Measurements from ENCODE around the gene GABPB2. TPM values are rescaled to one million over a fixed set of nuclear protein-coding genes. Genes with fewer than 3 reads are reported as not detected.

The GABPB2 gene
- total and polyA plus RNA-seq, 2 experiments from 2014 or later = 1.7 to 4.6 TPM

GRCh38 chr1:151047925-151048644 lies 22.5 kb upstream of the GABPB2 start:
- no peaks in the 10 kb centered on the region for H3K27me3 ChIP-seq
- peaks cover 3% of the 10 kb centered on the region for H3K36me3 ChIP-seq
- peak; percentile 69 to 79 for DNase-seq (ENCODE audit: low read depth in 1 of 2, low spot score in 1 of 2)
- TF ChIP-seq CTCF (IDR thresholded peaks at IDR 0.05; ENCODE audit: low read depth, low read length) = peak; percentile 58
- H3K4me1 ChIP-seq (ENCODE audit: low read depth) = peaks cover 18% of the 10 kb centered on the region
- peak overlapping the region; percentile 65 for H3K4me3 ChIP-seq
- H3K27ac ChIP-seq = peak overlapping the region; percentile 59
- H3K9me3 ChIP-seq (ENCODE audit: low read depth) = no peaks in the 10 kb centered on the region

GRCh38 chr1:151048645-151049032 lies 21.9 kb upstream of the GABPB2 start:
- Histone ChIP-seq H3K4me3 (peak overlapping the region; percentile 65), H3K4me1 (ENCODE audit: low read depth) (peaks cover 18% of the 10 kb centered on the region), H3K36me3 (peaks cover 8% of the 10 kb centered on the region), H3K9me3 (ENCODE audit: low read depth) (no peaks in the 10 kb centered on the region), H3K27me3 (no peaks in the 10 kb centered on the region), H3K27ac (no peak overlapping the region)
- TF ChIP-seq CTCF (IDR thresholded peaks at IDR 0.05; ENCODE audit: low read depth, low read length) = peak; percentile 10
- DNase-seq (ENCODE audit: low read depth in 1 of 2, low spot score in 1 of 2) = no peak

GRCh38 chr1:151049458-151049857 lies 21.1 kb upstream of the GABPB2 start:
- TF ChIP-seq CTCF (IDR thresholded peaks at IDR 0.05; ENCODE audit: low read depth, low read length) = no peak
- Histone ChIP-seq H3K4me3 (no peak overlapping the region), H3K9me3 (ENCODE audit: low read depth) (no peaks in the 10 kb centered on the region), H3K4me1 (ENCODE audit: low read depth) (peaks cover 18% of the 10 kb centered on the region), H3K36me3 (peaks cover 15% of the 10 kb centered on the region), H3K27me3 (no peaks in the 10 kb centered on the region), H3K27ac (peak overlapping the region; percentile 42)
- no peak for DNase-seq (ENCODE audit: low read depth in 1 of 2, low spot score in 1 of 2)

- H3K4me3 ChIP-seq = no peak overlapping the region
- DNase-seq (ENCODE audit: low read depth in 1 of 2, low spot score in 1 of 2) = no peak
- peak overlapping the region; percentile 42 for H3K27ac ChIP-seq
- no peak for TF ChIP-seq CTCF (IDR thresholded peaks at IDR 0.05; ENCODE audit: low read depth, low read length)
- peaks cover 22% of the 10 kb centered on the region for H3K36me3 ChIP-seq
- H3K4me1 ChIP-seq (ENCODE audit: low read depth) = peaks cover 18% of the 10 kb centered on the region
- H3K9me3 ChIP-seq (ENCODE audit: low read depth) = no peaks in the 10 kb centered on the region
- no peaks in the 10 kb centered on the region for H3K27me3 ChIP-seq
Measured at GRCh38 chr1:151050051-151050688, 20.4 kb upstream of the GABPB2 start.

DNA sequence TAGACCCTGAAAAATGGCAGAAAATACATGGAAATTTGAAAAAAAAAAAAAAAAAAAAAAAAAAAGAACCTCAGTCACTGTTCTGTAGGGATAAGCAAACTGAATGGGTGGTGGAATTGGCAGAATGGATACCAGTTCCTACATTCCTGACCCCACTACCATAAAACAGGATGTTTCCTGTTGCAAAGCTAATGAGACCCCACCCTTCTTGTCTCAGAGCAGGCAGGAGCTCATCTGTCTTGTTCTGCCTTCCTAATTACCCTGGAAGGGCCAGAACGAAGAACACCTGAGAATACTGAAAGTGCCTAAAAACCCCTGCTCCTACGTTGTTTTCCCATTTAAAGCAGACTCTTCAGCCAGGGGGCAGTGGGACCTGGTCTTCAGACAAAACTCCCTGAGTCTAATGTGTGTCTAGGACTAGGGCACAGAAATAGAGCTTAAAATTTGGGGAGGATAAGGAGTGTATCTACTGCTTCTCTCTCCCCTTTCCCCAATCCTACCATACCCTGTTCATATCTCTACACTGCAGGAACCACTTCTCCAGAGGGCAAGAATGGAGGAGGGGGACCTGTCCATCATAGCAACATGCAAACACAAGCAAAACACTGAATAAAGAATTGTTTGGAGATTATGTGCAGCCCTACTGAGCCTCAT lies 19.1 kb upstream of the GABPB2 start:
- Histone ChIP-seq H3K9me3 (ENCODE audit: low read depth) (no peaks in the 10 kb centered on the region), H3K4me1 (ENCODE audit: low read depth) (peaks cover 18% of the 10 kb centered on the region), H3K27ac (peak overlapping the region; percentile 59), H3K27me3 (no peaks in the 10 kb centered on the region), H3K4me3 (no peak overlapping the region), H3K36me3 (peaks cover 27% of the 10 kb centered on the region)
- DNase-seq (ENCODE audit: low read depth in 1 of 2, low spot score in 1 of 2) = no peak
- TF ChIP-seq CTCF (IDR thresholded peaks at IDR 0.05; ENCODE audit: low read depth, low read length) = no peak
